K562 (cell line): ENCODE data around the gene SPHK2. TPM values are rescaled to one million over a fixed set of nuclear protein-coding genes. Genes with fewer than 3 reads are reported as not detected.
A peak's percentile ranks its signal among the peaks of the same experiment; 100 is the strongest.

Experiments used
- EGR1 ChIP-seq: fragments of 450-650 bp; conservative IDR thresholded peaks from 2 replicates; pipeline ENCODE4 v1.6.1; 2017; ENCODE audit warnings: mild to moderate bottlenecking
- HMGXB4 ChIP-seq: sonication (generic); formaldehyde crosslinking; IDR thresholded peaks from 2 replicates; pipeline ENCODE4 v1.8.1; 2023; ENCODE audit warnings: mild to moderate bottlenecking, missing genetic modification reagents
- LARP7 ChIP-seq: fragments of 450-650 bp; IDR thresholded peaks from 2 replicates; pipeline ENCODE4 v1.6.1; 2016
- MTA2 ChIP-seq: fragments of 450-650 bp; IDR thresholded peaks from 2 replicates; pipeline ENCODE4 v1.6.1; 2016; ENCODE audit warnings: low read depth
- NUFIP1 ChIP-seq: fragments of 450-650 bp; IDR thresholded peaks from 2 replicates; pipeline ENCODE4 v1.6.1; 2018; ENCODE audit not compliant: partially characterized antibody
- PKNOX1 ChIP-seq: fragments of 450-650 bp; IDR thresholded peaks from 2 replicates; pipeline ENCODE4 v1.6.1; 2016
- TRIM25 ChIP-seq: fragments of 450-650 bp; IDR thresholded peaks from 2 replicates; pipeline ENCODE4 v1.7.0; 2016; ENCODE audit warnings: borderline replicate concordance
- ZBTB40 ChIP-seq, 2 experiments: fragments of 450-650 bp in 1 of 2; sonication (generic) in 1 of 2; formaldehyde crosslinking in 1 of 2; IDR thresholded peaks; 2 replicates each; pipeline versions ENCODE4 v1.7.1 to v1.9.0; 2016 to 2022; ENCODE audit warnings: inconsistent platforms in 1 of 2, mild to moderate bottlenecking in 1 of 2, missing genetic modification reagents in 1 of 2
- polyA plus RNA-seq, 8 experiments: library from polyadenylated mRNA; depleted of rRNA in 4 of 8; stranded (reverse) in 5 of 8; unstranded in 3 of 8; fragments of >200 nt; fragmentation: Nextera tagmentation in 2 of 8; fragmentation: Illumina TruSeq in 1 of 8; extraction: Ambion mirVana in 2 of 8; extraction: Trizol in 1 of 8; gene quantifications; 2 replicates each; pipeline versions ENCODE4 v1.2.1 to v1.2.3, GENCODE V29; 2011 to 2014; ENCODE audit warnings: inconsistent platforms in 1 of 8, missing spikeins in 1 of 8
- total RNA-seq, 7 experiments: library from RNA; depleted of rRNA in 6 of 7; stranded (reverse); fragments of >200 nt in 6 of 7; fragmentation: Illumina TruSeq in 2 of 7; extraction: Trizol in 2 of 7; gene quantifications; 2 replicates each; pipeline versions ENCODE4 v1.2.1 to v1.2.3, GENCODE V29; 2011 to 2021; ENCODE audit warnings: low replicate concordance in 1 of 7
- TF ChIP-seq, protein P1 (sequence below): fragments of 450-650 bp; formaldehyde crosslinking; IDR thresholded peaks from 2 replicates; pipeline ENCODE4 v1.4.0; 2020; ENCODE audit warnings: mild to moderate bottlenecking, moderate library complexity
- TF ChIP-seq, protein P2 (sequence below): sonication (generic); formaldehyde crosslinking; IDR thresholded peaks from 2 replicates; pipeline ENCODE4 v1.8.0; 2022; ENCODE audit warnings: mild to moderate bottlenecking, missing genetic modification reagents

Gene SPHK2
- total and polyA plus RNA-seq, 9 of the 15 experiments (the other 6 are each of a cell fraction or from before 2014, with no cell fraction given): 0.10 to 15.2 (median 2.9) TPM

- TF ChIP-seq, protein P1, sequence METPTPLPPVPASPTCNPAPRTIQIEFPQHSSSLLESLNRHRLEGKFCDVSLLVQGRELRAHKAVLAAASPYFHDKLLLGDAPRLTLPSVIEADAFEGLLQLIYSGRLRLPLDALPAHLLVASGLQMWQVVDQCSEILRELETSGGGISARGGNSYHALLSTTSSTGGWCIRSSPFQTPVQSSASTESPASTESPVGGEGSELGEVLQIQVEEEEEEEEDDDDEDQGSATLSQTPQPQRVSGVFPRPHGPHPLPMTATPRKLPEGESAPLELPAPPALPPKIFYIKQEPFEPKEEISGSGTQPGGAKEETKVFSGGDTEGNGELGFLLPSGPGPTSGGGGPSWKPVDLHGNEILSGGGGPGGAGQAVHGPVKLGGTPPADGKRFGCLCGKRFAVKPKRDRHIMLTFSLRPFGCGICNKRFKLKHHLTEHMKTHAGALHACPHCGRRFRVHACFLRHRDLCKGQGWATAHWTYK (CRISPR knock-in tag): no peak
- TF ChIP-seq HMGXB4 (CRISPR knock-in tag): peak; percentile 52; the same call in 1 of the 2 replicates
- TF ChIP-seq ZBTB40 (IDR thresholded peaks at IDR 0.05): peak; percentile 68; the same call in 1 of the 2 replicates
- no peak for TF ChIP-seq ZBTB40 (CRISPR knock-in tag; IDR thresholded peaks at IDR 0.05)
- peak; percentile 31; the same call in 1 of the 2 replicates for TF ChIP-seq MTA2
- TF ChIP-seq TRIM25: 0 out of 2 replicates have a peak, but pooled peaks have one; percentile 69
- TF ChIP-seq PKNOX1: peak; percentile 19; the same call in 1 of the 2 replicates
- TF ChIP-seq EGR1: peak; percentile 60
- TF ChIP-seq, protein P2, sequence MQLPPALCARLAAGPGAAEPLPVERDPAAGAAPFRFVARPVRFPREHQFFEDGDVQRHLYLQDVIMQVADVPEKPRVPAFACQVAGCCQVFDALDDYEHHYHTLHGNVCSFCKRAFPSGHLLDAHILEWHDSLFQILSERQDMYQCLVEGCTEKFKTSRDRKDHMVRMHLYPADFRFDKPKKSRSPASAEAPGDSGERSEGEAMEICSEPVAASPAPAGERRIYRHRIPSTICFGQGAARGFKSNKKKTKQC (CRISPR knock-in tag): no peak
- peak; percentile 98 for TF ChIP-seq LARP7
- no peak for TF ChIP-seq NUFIP1
These were observed 26.9 kb downstream of the SPHK2 start, which contains the start of gene CA11 (continued) for GRCh38 chr19:48646001-48646721.
